Measurements from ENCODE around the gene CLN6. TPM values are rescaled to one million over a fixed set of nuclear protein-coding genes. Genes with fewer than 3 reads are reported as not detected.
"Not testable (repeated sequence)": the region's sequence is repeated elsewhere in the genome, so short reads cannot be mapped to it uniquely, and the experiment has no call there.

CLN6 gene
- total RNA-seq, 1 donor from 2014 or later = 29.0 TPM

DNA sequence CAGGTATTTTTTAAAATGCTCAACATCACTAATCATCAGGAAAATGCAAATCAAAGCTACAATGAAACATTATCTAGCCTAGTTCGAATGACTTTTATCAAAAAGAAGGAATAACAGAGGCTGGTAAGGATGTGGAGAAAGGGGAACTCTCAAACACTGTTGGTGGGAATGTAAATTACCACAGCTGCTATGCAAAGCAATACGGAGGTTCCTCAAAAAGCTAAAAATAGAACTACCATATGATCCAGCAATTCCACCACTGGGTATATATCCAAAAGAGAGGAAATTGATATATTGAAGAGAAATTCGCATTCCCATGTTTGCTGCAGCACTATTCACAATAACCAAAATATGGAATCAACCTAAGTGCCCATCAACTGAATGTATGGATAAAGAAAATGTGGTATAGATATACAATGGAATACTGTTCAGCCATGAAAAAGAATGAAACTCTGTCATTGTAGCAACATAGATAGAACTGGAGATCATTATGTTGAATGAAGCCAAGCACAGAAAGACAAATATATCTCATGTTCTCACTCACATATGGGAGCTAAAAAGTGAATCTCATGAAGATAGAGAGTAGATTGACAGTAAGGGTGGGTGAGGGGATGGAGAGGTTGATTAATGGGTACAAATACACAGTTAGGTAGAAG, 19.7 kb upstream of the CLN6 start:
- no peak for DNase-seq (ENCODE audit: low read depth)
- TF ChIP-seq, protein P1, sequence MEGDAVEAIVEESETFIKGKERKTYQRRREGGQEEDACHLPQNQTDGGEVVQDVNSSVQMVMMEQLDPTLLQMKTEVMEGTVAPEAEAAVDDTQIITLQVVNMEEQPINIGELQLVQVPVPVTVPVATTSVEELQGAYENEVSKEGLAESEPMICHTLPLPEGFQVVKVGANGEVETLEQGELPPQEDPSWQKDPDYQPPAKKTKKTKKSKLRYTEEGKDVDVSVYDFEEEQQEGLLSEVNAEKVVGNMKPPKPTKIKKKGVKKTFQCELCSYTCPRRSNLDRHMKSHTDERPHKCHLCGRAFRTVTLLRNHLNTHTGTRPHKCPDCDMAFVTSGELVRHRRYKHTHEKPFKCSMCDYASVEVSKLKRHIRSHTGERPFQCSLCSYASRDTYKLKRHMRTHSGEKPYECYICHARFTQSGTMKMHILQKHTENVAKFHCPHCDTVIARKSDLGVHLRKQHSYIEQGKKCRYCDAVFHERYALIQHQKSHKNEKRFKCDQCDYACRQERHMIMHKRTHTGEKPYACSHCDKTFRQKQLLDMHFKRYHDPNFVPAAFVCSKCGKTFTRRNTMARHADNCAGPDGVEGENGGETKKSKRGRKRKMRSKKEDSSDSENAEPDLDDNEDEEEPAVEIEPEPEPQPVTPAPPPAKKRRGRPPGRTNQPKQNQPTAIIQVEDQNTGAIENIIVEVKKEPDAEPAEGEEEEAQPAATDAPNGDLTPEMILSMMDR (IDR thresholded peaks at IDR 0.05; ENCODE audit: insufficient read depth, low read length, poor library complexity, severe bottlenecking) = no peak
- H3K27me3 ChIP-seq (ENCODE audit: control insufficient read depth, insufficient read depth, low read length) = no peaks in the 10 kb centered on the region
- H3K36me3 ChIP-seq (ENCODE audit: control insufficient read depth, insufficient read depth, low read length) = no peaks in the 10 kb centered on the region
- no peak overlapping the region for H3K4me3 ChIP-seq (ENCODE audit: low read depth, low read length)

DNA sequence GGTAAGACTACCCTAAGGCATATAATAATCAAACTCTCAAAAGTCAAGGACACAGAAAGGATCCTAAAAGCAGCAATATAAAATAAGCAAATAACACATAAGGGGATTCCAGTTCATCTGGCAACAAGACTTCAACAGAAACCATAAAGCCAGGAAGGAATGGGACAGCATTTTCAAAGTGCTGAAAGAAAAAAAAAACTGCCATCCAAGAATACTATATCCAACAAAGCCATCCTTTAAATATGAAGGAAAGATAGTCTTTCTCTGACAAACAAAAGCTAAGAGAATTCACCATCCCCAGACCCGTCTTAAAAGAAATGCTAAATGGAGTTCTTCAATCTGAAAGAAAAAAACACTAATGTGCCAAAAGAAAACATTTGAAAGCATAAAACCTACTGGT, 14.7 kb upstream of the CLN6 start:
- Histone ChIP-seq H3K36me3 (ENCODE audit: control insufficient read depth, insufficient read depth, low read length) (no peaks in the 10 kb centered on the region), H3K27me3 (ENCODE audit: control insufficient read depth, insufficient read depth, low read length) (no peaks in the 10 kb centered on the region), H3K4me3 (ENCODE audit: low read depth, low read length) (no peak overlapping the region)
- no peak for DNase-seq (ENCODE audit: low read depth)
- TF ChIP-seq, protein P1 (IDR thresholded peaks at IDR 0.05; ENCODE audit: insufficient read depth, low read length, poor library complexity, severe bottlenecking) = no peak

DNA sequence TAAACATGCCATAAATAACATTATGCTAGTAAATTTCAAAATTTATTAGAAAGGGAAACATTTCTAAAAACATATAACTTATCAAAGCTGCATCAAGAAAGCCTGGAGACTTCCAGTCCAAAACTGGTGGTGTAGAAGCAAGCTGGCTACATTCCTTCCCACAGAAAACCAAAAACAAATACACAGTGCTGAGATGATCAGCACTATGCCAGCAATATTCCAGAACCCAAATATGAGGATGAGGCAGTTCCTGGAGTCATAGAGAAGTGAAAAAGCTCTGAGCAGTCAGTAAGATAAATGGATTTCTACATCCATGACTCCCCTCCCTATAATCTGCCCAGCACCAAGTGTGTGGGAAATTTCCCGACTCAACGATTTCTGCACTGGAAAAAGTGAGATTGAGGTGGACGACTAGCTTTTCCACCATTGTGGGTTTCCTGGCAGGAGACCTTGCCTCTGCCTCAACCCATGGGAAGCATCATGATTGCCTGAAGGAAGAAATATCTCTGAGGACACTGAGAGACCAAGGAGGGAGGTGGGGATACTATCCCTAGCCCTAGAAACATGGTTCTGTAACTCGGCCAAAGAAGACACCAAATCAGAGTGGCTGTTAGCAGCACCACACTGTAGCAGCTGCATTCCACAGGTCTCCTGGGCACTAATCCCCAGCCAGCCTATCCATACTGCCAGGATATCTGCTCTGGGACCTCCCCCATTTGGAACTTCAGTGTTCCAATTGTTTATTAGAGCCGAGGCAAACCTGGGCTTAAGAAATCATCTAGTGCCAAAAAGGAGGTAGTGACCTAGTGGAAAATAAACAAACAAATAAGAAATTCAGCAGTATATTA, 11.8 kb upstream of the CLN6 start:
- TF ChIP-seq, protein P1 (IDR thresholded peaks at IDR 0.05; ENCODE audit: insufficient read depth, low read length, poor library complexity, severe bottlenecking) = no peak
- Histone ChIP-seq H3K36me3 (ENCODE audit: control insufficient read depth, insufficient read depth, low read length) (no peaks in the 10 kb centered on the region), H3K27me3 (ENCODE audit: control insufficient read depth, insufficient read depth, low read length) (no peaks in the 10 kb centered on the region), H3K4me3 (ENCODE audit: low read depth, low read length) (no peak overlapping the region)
- no peak for DNase-seq (ENCODE audit: low read depth)

DNA sequence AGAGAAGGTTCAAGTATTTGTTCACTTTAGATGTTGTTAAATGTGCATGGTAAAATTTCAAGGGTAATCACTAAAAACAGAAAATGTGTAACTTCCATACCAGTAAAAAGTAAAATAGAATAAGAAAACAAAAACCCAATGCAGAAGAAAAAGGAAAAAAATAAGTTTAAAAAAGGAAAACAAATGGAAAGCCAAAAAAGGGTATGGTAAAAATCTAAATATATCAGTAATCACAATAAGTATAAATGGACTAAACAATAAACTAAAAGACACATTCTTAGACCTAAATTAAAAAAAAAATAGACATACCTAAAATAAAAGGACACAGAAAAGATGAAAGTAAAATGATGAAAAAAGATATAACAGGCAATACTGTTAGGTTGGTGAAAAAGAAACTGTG, 9.5 kb upstream of the CLN6 start:
- TF ChIP-seq, protein P1 (IDR thresholded peaks at IDR 0.05; ENCODE audit: insufficient read depth, low read length, poor library complexity, severe bottlenecking) = no peak
- Histone ChIP-seq H3K4me3 (ENCODE audit: low read depth, low read length) (no peak overlapping the region), H3K36me3 (ENCODE audit: control insufficient read depth, insufficient read depth, low read length) (no peaks in the 10 kb centered on the region), H3K27me3 (ENCODE audit: control insufficient read depth, insufficient read depth, low read length) (no peaks in the 10 kb centered on the region)
- no peak for DNase-seq (ENCODE audit: low read depth)

DNA sequence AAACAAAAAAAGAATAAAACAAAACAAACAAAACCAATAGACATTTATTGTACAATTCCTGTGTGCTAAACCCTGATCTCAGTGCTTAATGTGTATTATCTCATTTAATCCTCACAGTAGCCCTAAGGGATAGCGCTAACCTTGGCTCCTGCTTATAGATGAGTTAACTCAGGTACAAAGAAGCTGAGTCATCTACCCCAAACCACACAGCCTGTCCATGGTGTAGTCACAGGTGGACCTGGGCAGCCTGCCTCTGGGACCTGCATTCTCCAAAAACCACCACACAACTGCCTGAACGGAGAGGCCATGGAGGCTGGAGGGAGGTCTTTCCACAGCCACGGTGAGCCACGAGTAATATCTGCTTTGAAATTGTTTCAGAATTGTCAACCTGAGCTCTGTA, 5.5 kb upstream of the CLN6 start:
- DNase-seq (ENCODE audit: low read depth) = no peak
- H3K4me3 ChIP-seq (ENCODE audit: low read depth, low read length) = no peak overlapping the region
- TF ChIP-seq, protein P1 (IDR thresholded peaks at IDR 0.05; ENCODE audit: insufficient read depth, low read length, poor library complexity, severe bottlenecking) = no peak

DNA sequence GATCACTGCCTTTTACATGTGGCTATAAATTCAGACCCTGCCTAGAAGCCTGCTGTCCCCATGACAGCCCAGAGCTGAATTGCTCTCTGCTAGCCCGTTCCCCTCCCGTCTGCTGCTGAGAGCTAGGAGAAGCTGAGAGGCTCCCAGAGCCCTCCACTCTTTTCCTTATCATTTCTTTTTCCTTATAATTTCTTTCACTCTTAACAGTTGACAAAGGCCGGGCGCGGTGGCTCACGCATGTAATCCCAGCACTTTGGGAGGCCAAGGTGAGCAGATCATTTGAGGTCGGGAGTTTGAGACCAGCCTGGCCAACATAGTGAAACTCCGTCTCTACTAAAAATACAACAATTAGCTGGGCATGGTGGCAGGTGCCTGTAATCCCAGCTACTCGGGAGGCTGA, 5.0 kb upstream of the CLN6 start:
- not testable (repeated sequence) for DNase-seq (ENCODE audit: low read depth); H3K27me3 ChIP-seq (ENCODE audit: control insufficient read depth, insufficient read depth, low read length); H3K4me3 ChIP-seq (ENCODE audit: low read depth, low read length); H3K36me3 ChIP-seq (ENCODE audit: control insufficient read depth, insufficient read depth, low read length)

More for the DNA sequence above, 5.5 kb upstream of the CLN6 start:
- Histone ChIP-seq H3K36me3 (ENCODE audit: control insufficient read depth, insufficient read depth, low read length) (no peaks in the 10 kb centered on the region), H3K27me3 (ENCODE audit: control insufficient read depth, insufficient read depth, low read length) (no peaks in the 10 kb centered on the region)
